HuH-7 (cell line): ENCODE data around the gene PPL.
"Not testable (repeated sequence)": the region's sequence is repeated elsewhere in the genome, so short reads cannot be mapped to it uniquely, and the experiment has no call there.

Experiments
- DNase-seq: peaks from one replicate; pipeline ENCODE4 v3.0.0; 2011; ENCODE audit warnings: low spot score

The PPL gene, protein sequence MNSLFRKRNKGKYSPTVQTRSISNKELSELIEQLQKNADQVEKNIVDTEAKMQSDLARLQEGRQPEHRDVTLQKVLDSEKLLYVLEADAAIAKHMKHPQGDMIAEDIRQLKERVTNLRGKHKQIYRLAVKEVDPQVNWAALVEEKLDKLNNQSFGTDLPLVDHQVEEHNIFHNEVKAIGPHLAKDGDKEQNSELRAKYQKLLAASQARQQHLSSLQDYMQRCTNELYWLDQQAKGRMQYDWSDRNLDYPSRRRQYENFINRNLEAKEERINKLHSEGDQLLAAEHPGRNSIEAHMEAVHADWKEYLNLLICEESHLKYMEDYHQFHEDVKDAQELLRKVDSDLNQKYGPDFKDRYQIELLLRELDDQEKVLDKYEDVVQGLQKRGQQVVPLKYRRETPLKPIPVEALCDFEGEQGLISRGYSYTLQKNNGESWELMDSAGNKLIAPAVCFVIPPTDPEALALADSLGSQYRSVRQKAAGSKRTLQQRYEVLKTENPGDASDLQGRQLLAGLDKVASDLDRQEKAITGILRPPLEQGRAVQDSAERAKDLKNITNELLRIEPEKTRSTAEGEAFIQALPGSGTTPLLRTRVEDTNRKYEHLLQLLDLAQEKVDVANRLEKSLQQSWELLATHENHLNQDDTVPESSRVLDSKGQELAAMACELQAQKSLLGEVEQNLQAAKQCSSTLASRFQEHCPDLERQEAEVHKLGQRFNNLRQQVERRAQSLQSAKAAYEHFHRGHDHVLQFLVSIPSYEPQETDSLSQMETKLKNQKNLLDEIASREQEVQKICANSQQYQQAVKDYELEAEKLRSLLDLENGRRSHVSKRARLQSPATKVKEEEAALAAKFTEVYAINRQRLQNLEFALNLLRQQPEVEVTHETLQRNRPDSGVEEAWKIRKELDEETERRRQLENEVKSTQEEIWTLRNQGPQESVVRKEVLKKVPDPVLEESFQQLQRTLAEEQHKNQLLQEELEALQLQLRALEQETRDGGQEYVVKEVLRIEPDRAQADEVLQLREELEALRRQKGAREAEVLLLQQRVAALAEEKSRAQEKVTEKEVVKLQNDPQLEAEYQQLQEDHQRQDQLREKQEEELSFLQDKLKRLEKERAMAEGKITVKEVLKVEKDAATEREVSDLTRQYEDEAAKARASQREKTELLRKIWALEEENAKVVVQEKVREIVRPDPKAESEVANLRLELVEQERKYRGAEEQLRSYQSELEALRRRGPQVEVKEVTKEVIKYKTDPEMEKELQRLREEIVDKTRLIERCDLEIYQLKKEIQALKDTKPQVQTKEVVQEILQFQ (N-terminal part only)

GRCh38 chr16:4936991-4937781 is at the start of gene PPL:
Gene PPL, minus strand, starts transcription at chr16:4937148. Its CDS starts 103 bp downstream, at chr16:4937045.
- peak; percentile 69 for DNase-seq

- DNase-seq, result no peak
Observed at GRCh38 chr16:4984174-4984990, 47.4 kb upstream of the PPL start.

DNA sequence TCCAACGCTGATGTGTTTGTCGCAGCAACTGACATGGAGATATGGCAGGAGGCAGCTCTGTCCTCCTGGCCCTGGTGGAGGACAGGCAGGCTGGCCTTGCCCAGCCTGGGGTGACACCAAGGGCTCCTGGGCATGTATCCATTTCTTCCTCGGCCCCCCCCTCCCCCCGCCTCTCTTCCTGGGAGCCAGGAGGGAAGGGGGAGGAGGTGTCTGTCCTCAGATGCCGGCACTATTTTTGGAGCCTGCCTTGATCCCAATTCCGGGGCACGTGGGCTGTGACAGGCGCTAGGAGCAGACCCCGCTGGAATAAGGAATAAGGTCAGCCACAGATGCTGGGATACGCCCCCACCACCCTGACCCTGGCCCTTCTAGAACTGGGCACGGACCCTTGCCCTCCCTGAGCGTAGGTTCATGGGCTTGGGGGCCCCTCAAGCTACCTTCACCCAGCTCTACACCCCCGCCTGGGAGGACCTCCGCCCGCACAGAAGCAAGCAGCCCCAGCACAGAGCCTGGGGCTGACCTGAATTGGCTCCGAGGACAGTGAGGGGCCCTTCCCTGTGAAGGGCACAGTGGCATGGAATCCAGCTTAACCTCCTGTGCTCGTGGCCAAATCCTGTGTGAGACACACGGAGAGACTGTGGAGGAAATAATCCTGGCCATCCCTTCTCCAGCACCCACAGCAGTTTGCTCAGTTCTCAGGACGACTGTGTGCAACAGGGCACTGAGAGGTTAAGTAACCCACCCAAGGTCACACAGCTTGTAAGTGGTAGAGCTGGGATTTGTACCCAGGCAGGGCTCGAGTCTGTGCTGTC is 45.3 kb upstream of the PPL start:
- DNase-seq, result no peak

DNA sequence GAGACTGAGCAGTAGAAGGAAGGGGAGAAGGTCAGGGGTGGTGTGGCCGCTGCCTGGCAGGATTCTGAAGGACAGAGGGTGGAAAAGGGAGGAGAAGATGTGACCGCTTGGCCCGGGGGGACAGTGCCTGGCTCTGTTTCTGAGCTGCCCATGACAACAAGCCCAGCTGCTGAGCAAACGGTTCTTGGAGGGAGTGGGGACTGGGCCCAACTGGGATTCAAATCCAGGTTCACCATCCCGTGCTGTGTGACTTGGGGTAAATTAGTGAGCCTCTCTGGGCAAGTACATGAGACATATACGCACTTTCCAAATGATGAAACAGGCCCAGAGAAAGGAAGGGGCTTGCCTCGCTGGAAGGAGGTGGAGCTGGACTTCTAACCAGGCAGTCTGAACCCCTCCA is 44.5 kb upstream of the PPL start:
- DNase-seq, result no peak

DNA sequence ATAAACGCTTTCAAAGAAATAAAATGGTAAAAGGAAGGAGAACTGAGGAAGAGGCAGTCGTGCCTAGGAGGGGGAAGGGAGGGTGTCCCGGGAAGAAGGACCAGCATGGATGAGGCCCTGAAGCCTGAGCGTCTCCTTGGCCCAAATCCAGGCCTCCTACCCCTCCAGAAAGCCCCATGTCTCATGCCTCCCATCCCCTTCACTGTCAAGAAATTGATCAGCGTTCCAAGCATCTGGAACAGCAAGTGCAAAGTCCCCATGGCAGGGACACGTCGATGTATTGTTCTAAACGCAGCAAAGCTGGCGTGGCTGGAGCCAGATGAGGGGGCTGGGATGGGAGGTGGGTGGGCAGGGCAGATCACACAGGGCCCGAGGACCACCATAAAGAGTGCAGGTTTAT is 43.7 kb upstream of the PPL start:
- no peak for DNase-seq

DNA sequence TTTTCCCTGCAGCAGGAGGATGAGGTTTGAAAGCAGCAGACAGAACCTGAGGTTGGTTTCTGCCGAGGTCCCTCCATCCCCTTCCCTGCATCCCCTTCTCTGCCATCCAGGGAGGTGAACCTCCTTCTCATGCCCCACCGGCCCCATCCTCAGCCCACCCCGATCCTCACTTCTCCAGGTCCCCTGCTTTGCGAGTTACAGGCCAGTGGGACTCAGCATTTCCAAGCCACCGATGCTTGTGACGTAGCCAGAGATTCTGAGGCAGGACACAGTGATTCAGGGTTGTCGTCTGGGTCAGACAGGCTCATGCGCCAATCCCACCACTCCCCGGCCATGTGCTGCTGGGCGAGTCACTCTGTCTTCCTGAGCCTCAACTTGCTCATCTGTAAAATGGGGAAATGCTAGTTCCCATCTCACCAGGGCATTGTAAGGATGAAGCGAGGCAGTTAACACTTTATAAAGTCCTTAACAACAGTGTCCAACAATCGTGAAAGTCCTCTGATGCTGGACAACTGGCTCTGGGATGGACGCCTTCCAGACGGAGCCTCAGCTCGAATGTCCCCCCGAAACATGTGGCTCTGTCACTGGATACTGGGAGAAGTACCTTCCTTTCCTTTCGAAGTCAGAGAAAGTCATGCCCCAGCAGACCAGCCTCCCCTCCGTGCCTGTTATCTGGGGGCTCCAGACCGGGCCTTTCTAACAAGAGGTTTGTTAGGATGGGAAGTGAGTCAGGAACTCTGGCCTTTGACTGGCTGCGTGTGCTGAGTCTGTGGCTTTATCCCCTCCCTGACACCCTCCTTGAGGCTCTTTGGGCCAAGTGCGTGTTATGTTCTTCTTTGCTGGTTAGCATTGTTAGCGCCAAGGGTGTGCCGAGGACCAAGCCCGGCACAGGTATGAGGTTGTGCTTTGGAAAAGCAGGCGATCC is 43.0 kb upstream of the PPL start:
- DNase-seq, result no peak

GRCh38 chr16:4979164-4979563 is 42.2 kb upstream of the PPL start:
- DNase-seq, result no peak

GRCh38 chr16:4976611-4977145 is 39.7 kb upstream of the PPL start:
- no peak for DNase-seq

GRCh38 chr16:4976079-4976478 is 39.1 kb upstream of the PPL start:
- no peak for DNase-seq

GRCh38 chr16:4972938-4973587 is 36.1 kb upstream of the PPL start:
- DNase-seq, result no peak

DNA sequence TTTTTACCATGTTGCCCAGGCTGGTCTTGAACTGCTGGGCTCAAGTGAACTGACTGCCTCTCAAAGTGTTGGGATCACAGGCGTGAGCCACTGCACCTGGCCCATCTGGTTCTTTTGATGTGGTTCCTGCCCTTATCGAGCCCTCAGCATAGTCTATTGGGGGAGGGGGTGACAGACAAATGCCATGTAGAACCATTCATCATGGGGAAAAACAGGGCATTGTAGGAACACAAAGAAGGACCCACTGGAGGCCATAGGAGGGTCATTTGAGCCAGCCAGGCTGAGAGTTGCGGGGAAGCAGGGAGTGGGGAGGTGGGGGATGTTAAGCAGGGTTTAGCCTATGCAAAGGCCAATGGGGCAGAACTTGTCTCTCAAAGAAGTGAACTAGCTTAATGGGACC is 33.1 kb upstream of the PPL start:
- DNase-seq, result no peak

DNA sequence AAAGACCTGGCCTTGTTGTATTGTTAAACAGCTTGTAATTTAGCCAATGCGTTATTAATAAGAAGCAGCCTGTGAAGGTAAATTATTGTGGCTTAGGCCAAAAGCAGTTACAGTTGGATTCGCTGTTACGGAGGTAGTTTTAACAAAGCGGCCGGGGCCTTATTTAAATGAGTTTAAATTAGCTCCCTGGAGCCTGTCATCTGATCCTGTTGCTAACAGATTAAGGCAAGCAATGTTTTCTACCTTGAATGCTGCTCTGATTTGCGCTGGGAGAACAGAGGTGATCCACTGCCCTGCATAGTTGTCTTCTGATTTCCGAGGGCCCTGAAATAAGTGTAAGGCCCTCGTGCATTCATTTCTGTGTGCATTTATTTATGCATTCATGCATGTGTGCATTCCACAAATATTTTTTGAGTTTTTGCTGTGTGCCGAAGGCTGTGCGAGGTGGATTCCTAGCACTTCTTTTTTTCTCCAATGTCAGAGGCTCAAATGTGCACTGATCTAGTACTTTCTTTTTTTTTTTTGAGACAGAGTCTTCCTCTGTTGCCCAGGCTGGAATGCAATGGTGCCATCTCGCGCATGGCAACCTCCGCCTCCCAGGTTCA is 32.0 kb upstream of the PPL start:
- DNase-seq, result no peak

DNA sequence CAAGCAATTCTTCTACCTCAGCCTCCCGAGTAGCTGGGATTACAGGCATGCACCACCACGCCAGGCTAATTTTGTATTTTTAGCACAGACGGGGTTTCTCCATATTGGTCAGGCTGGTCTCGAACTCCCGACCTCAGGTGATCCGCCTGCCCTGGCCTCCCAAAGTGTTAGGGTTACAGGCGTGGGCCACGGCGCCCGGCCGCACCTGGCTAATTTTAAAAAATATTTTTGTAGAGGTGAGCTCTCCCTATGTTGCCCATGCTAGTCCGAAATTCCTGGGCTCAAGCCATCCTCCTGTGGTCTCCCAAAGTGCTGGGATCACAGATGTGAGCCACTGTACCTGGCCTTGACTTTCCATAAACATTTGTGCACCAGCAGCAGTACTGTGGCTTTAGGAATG is 31.3 kb upstream of the PPL start:
- not testable (repeated sequence) for DNase-seq

DNA sequence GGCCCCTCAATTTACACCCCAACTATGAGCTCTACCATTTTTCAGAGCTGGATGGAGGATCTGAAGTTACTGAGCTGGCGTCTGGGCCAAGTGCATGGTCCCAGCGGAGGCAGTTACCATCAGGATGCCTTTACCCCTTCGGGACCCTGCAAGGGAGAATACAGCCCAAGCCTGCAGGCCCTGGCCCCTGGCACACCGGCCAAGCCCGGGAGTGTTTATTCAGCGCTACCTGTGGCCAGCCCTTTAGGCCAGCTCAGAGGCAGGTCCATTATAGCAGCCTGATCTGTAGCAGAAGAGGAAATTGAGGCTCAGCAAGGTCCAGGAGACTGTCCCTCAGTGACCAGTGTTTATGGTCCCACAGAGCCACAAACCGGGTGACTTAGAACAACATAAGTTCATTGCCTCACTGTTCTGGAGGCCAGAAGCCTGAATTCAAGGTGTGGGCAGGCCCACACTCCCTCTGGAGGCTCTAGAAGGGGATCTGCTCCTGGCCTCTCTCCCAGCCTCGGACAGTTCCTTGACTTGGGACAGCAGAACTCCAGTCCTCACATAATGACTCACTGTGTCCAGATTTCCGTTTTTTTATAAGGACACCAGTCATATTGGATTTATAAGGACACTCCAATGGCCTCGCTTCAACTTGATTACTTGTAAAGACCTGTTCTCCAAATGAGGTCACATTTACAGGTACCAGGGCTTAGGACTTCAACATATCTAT is 29.9 kb upstream of the PPL start:
- no peak for DNase-seq

DNA sequence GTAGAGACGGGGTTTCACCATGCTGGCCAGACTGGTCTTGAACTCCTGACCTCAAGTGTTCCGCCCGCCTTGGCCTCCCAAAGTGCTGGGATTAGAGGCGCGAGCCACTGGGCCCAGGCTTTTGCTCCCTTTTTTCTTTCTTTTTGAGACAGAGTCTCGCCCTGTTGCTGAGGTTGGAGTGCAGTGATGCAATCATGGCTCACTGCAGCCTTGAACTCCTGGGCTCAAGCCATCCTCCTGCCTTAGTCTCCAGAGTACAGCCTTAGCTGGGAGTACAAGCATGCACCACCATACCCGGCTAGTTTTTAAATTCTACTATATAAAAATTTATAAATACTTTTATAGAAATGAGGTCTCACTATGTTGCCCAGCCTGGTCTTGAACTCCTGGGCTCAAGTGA is 26.6 kb upstream of the PPL start:
- DNase-seq, result not testable (repeated sequence)

DNA sequence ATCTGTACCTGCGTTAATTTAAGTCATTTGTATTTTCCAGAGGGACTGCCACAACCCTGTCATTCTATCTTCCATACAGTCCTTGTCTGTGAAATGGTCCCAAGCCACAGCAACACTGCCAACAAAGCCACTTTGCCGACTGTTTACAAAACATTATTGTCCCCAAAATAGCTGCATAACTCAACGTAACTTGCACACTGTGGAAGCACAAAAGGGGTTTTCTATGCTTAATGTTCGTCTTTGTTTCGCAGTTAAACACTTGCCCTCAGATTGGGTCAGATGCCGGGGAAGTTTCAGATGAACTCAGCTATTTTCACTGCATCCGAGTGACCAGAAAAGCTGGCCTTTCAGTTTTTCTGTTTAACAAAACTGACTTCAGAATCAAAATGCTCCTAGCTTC is 25.8 kb upstream of the PPL start:
- no peak for DNase-seq

DNA sequence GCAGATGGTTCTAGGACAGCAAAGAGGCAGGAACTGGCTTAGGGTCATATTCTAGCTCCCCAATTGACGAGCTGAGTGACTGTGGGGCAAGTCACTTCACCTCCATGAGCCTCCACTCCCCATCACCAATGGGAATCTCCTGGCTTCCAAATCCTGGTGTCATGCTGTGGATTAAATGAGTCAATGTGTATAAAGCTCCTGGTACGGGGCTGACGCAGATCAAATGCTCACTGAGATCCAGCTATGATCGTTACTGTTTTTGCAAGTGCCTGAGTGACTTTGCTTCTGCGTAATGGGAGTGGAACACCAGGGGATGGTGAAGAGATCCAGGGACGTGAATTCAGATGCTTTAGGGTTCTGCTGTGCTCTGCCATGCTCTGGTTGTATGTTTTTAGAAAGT is 23.6 kb upstream of the PPL start:
- no peak for DNase-seq
